Breast epithelium (tissue), 3 donors: ENCODE results near the gene ADAMTS13.

Experiments used
- CTCF ChIP-seq, 3 donors: fragments of 450-650 bp; IDR thresholded peaks; one replicate each; pipeline ENCODE4 v1.5.1; 2016 to 2017; ENCODE audit warnings: antibody characterized with exemption in 3 of 3, mild to moderate bottlenecking in 3 of 3, moderate library complexity in 3 of 3
- POLR2A ChIP-seq: fragments of 450-650 bp; IDR thresholded peaks from one replicate; pipeline ENCODE4 v1.6.1; 2016; ENCODE audit warnings: antibody characterized with exemption, mild to moderate bottlenecking, moderate library complexity

GRCh38 chr9:133505901-133506652 is 83.9 kb downstream of the ADAMTS13 start:
- TF ChIP-seq POLR2A, result no peak
- TF ChIP-seq CTCF (IDR thresholded peaks at IDR 0.05), result no peak
